Measurements from ENCODE around the gene NEK5. TPM values are rescaled to one million over a fixed set of nuclear protein-coding genes. Genes with fewer than 3 reads are reported as not detected.

NEK5 gene
- total RNA-seq, 1 experiment from 2014 or later: 0.39 TPM

- intact Hi-C loops (cut with micrococcal nuclease; ENCODE audit: unreplicated experiment): no loop called here
These were observed 81.4 kb downstream of the NEK5 start for GRCh38 chr13:52047463-52047862.

GRCh38 chr13:52043675-52044074, 85.2 kb downstream of the NEK5 start:
- Mint-ChIP-seq H3K27ac (ENCODE audit: unreplicated experiment) (no peak overlapping the region), H3K4me1 (ENCODE audit: low read depth, unreplicated experiment) (no peaks in the 10 kb centered on the region), H3K4me3 (ENCODE audit: unreplicated experiment) (no peak overlapping the region), H3K36me3 (ENCODE audit: insufficient read depth, unreplicated experiment) (no peaks in the 10 kb centered on the region), H3K9me3 (ENCODE audit: unreplicated experiment) (no peaks in the 10 kb centered on the region), H3K27me3 (ENCODE audit: insufficient read depth, unreplicated experiment) (no peaks in the 10 kb centered on the region)
- peaks cover 5% of the 10 kb centered on the region; the same call in 1 of the 2 replicates for H3K4me1 ChIP-seq
- H3K36me3 ChIP-seq (ENCODE audit: control insufficient read depth, insufficient read depth, low read length): no peaks in the 10 kb centered on the region
- ChIA-PET POLR2A (no interaction called here), CTCF (no interaction called here)
- DNase-seq: no peak
- intact Hi-C loops (cut with micrococcal nuclease; ENCODE audit: unreplicated experiment): no loop called here
- TF ChIP-seq CTCF (IDR thresholded peaks at IDR 0.05; ENCODE audit: insufficient read depth in 1 of 2, low read depth in 1 of 2, low read length in 1 of 2, severe bottlenecking in 1 of 2, unreplicated experiment in 1 of 2): no peak
- no peaks in the 10 kb centered on the region for H3K27me3 ChIP-seq (replicated peaks; ENCODE audit: control insufficient read depth, insufficient read depth, low read length)
- H3K4me3 ChIP-seq (ENCODE audit: low read depth, low read length): no peak overlapping the region
- no TSS peak for BruUV-seq (replicated peaks)
- peaks cover 3% of the 10 kb centered on the region; the same call in 1 of the 2 replicates for H3K9me3 ChIP-seq

More at GRCh38 chr13:52047463-52047862, 81.4 kb downstream of the NEK5 start:
- Histone ChIP-seq H3K27me3 (replicated peaks; ENCODE audit: control insufficient read depth, insufficient read depth, low read length) (no peaks in the 10 kb centered on the region), H3K4me1 (peaks cover 5% of the 10 kb centered on the region; the same call in 1 of the 2 replicates), H3K36me3 (ENCODE audit: control insufficient read depth, insufficient read depth, low read length) (no peaks in the 10 kb centered on the region), H3K4me3 (ENCODE audit: low read depth, low read length) (no peak overlapping the region), H3K9me3 (peaks cover 3% of the 10 kb centered on the region; the same call in 1 of the 2 replicates)
- ChIA-PET CTCF (no interaction called here), POLR2A (no interaction called here)
- Mint-ChIP-seq H3K4me3 (ENCODE audit: unreplicated experiment) (no peak overlapping the region), H3K27ac (ENCODE audit: unreplicated experiment) (no peak overlapping the region), H3K36me3 (ENCODE audit: insufficient read depth, unreplicated experiment) (no peaks in the 10 kb centered on the region), H3K9me3 (ENCODE audit: unreplicated experiment) (peaks cover 6% of the 10 kb centered on the region), H3K4me1 (ENCODE audit: low read depth, unreplicated experiment) (peaks cover 6% of the 10 kb centered on the region), H3K27me3 (ENCODE audit: insufficient read depth, unreplicated experiment) (no peaks in the 10 kb centered on the region)
- no peak for DNase-seq
- no TSS peak for BruUV-seq (replicated peaks)
- no peak for TF ChIP-seq CTCF (IDR thresholded peaks at IDR 0.05; ENCODE audit: insufficient read depth in 1 of 2, low read depth in 1 of 2, low read length in 1 of 2, severe bottlenecking in 1 of 2, unreplicated experiment in 1 of 2)

- POLR2A ChIA-PET: interaction anchor here (0.7 kb wide), 1 partner anchor 24 kb away, joined by 4 read pairs; the partner anchor contains the start of gene ALG11
- peaks cover 17% of the 10 kb centered on the region for H3K4me1 Mint-ChIP-seq (ENCODE audit: low read depth, unreplicated experiment)
- Histone ChIP-seq H3K4me3 (ENCODE audit: low read depth, low read length) (no peak overlapping the region), H3K4me1 (peaks cover 17% of the 10 kb centered on the region), H3K36me3 (ENCODE audit: control insufficient read depth, insufficient read depth, low read length) (no peaks in the 10 kb centered on the region), H3K27me3 (replicated peaks; ENCODE audit: control insufficient read depth, insufficient read depth, low read length) (no peaks in the 10 kb centered on the region), H3K9me3 (no peaks in the 10 kb centered on the region)
- H3K4me3 Mint-ChIP-seq (ENCODE audit: unreplicated experiment): no peak overlapping the region
- DNase-seq: peak; percentile 56 to 62
- BruUV-seq (replicated peaks): no TSS peak
- CTCF ChIA-PET: interaction anchor here (0.7 to 1.4 kb wide), 2 partner anchors 33 to 100 kb away, joined by 3 to 5 read pairs; no protein-coding TSS in a partner anchor
- no peaks in the 10 kb centered on the region for H3K27me3 Mint-ChIP-seq (ENCODE audit: insufficient read depth, unreplicated experiment)
- no peaks in the 10 kb centered on the region for H3K9me3 Mint-ChIP-seq (ENCODE audit: unreplicated experiment)
- intact Hi-C loops (cut with micrococcal nuclease; ENCODE audit: unreplicated experiment): loop anchor here (1.0 kb wide), 3 partner anchors 11 to 35 kb away; partner anchors contain the start of gene ALG11
- TF ChIP-seq CTCF (IDR thresholded peaks at IDR 0.05; ENCODE audit: insufficient read depth in 1 of 2, low read depth in 1 of 2, low read length in 1 of 2, severe bottlenecking in 1 of 2, unreplicated experiment in 1 of 2): no peak
- no peaks in the 10 kb centered on the region for H3K36me3 Mint-ChIP-seq (ENCODE audit: insufficient read depth, unreplicated experiment)
- H3K27ac Mint-ChIP-seq (ENCODE audit: unreplicated experiment): peak overlapping the region; percentile 7
These were observed 92.8 kb downstream of the NEK5 start for GRCh38 chr13:52036037-52036436.
